HepG2 (cell line): ENCODE data around the gene DYNC1LI1. TPM values are rescaled to one million over a fixed set of nuclear protein-coding genes. Genes with fewer than 3 reads are reported as not detected.

Source experiments
- ATF2 ChIP-seq: sonication (generic); formaldehyde crosslinking; IDR thresholded peaks from 2 replicates; pipeline ENCODE4 v1.4.0; 2020; ENCODE audit warnings: missing genetic modification reagents
- DNMT1 ChIP-seq: sonication (generic); formaldehyde crosslinking; IDR thresholded peaks from 2 replicates; pipeline ENCODE4 v1.5.1; 2020; ENCODE audit warnings: mild to moderate bottlenecking, missing genetic modification reagents
- HCFC1 ChIP-seq: fragments of 150-350 bp; IDR thresholded peaks from 2 replicates; pipeline ENCODE4 v1.6.1; 2014; ENCODE audit warnings: low read depth, low read length
- HNRNPH1 ChIP-seq: fragments of 200-400 bp; formaldehyde crosslinking; optimal IDR thresholded peaks from 2 replicates; pipeline ENCODE3; 2017; ENCODE audit warnings: mild to moderate bottlenecking, low read depth, low read length
- KDM3A ChIP-seq: IDR thresholded peaks from 2 replicates; pipeline ENCODE4 v1.6.1; 2018; ENCODE audit warnings: low read depth, missing compliant biosample characterization
- NFE2L2 ChIP-seq: fragments of 150-350 bp; IDR thresholded peaks from 2 replicates; pipeline ENCODE4 v1.6.1; 2014; ENCODE audit warnings: low read length
- RBAK ChIP-seq: sonication (generic); formaldehyde crosslinking; IDR thresholded peaks from 2 replicates; pipeline ENCODE4 v1.5.1; 2020; ENCODE audit warnings: mild to moderate bottlenecking, missing genetic modification reagents
- SAP130 ChIP-seq: IDR thresholded peaks from 2 replicates; pipeline ENCODE4 v1.6.1; 2016; ENCODE audit warnings: low read depth
- ZBTB20 ChIP-seq: sonication (generic); formaldehyde crosslinking; IDR thresholded peaks from 2 replicates; pipeline ENCODE4 v1.8.1; 2023; ENCODE audit warnings: missing genetic modification reagents, low read depth, mild to moderate bottlenecking, borderline replicate concordance
- ZBTB33 ChIP-seq: sonication (generic); formaldehyde crosslinking; IDR thresholded peaks from 2 replicates; pipeline ENCODE4 v1.4.0; 2020; ENCODE audit warnings: missing genetic modification reagents
- ZBTB49 ChIP-seq: sonication (generic); formaldehyde crosslinking; IDR thresholded peaks from 2 replicates; pipeline ENCODE4 v1.4.0; 2020; ENCODE audit warnings: missing genetic modification reagents, borderline replicate concordance
- ZNF350 ChIP-seq: sonication (generic); formaldehyde crosslinking; IDR thresholded peaks from 2 replicates; pipeline ENCODE4 v1.4.0; 2020; ENCODE audit warnings: mild to moderate bottlenecking, low read depth, missing genetic modification reagents, borderline replicate concordance
- ZNF484 ChIP-seq: sonication (generic); formaldehyde crosslinking; IDR thresholded peaks from 2 replicates; pipeline ENCODE4 v1.5.1; 2020; ENCODE audit warnings: mild to moderate bottlenecking, low read depth, missing genetic modification reagents, borderline replicate concordance
- ZNF512 ChIP-seq: sonication (generic); formaldehyde crosslinking; IDR thresholded peaks from 2 replicates; pipeline ENCODE4 v1.4.0; 2020; ENCODE audit warnings: mild to moderate bottlenecking, missing genetic modification reagents
- ZNF678 ChIP-seq: sonication (generic); formaldehyde crosslinking; IDR thresholded peaks from 2 replicates; pipeline ENCODE4 v1.4.0; 2020; ENCODE audit warnings: mild to moderate bottlenecking, missing genetic modification reagents
- ZNF709 ChIP-seq: sonication (generic); formaldehyde crosslinking; IDR thresholded peaks from 2 replicates; pipeline ENCODE4 v1.5.0; 2020; ENCODE audit warnings: mild to moderate bottlenecking, missing genetic modification reagents
- ZNF749 ChIP-seq: sonication (generic); formaldehyde crosslinking; IDR thresholded peaks from 2 replicates; pipeline ENCODE4 v1.8.0; 2022; ENCODE audit warnings: mild to moderate bottlenecking, missing genetic modification reagents, moderate library complexity, borderline replicate concordance
- ZNF772 ChIP-seq: sonication (generic); formaldehyde crosslinking; IDR thresholded peaks from 2 replicates; pipeline ENCODE4 v1.5.0; 2020; ENCODE audit warnings: mild to moderate bottlenecking, missing genetic modification reagents
- polyA plus RNA-seq, 8 experiments: library from polyadenylated mRNA; depleted of rRNA in 3 of 8; stranded (reverse) in 7 of 8; unstranded in 1 of 8; fragments of >200 nt; fragmentation: Illumina TruSeq in 4 of 8; extraction: Trizol in 4 of 8; gene quantifications; 2 replicates each; pipeline versions ENCODE4 v1.2.1 to v1.2.3, GENCODE V29; 2011 to 2016; ENCODE audit warnings: low read depth in 4 of 8, missing spikeins in 1 of 8, mixed read lengths in 1 of 8; ENCODE audit not compliant: insufficient read depth in 1 of 8
- total RNA-seq, 5 experiments: library from RNA; depleted of rRNA; stranded (reverse); fragments of >200 nt; fragmentation: Illumina TruSeq; extraction: Trizol; gene quantifications; 2 replicates each; pipeline ENCODE4 v1.2.3, GENCODE V29; 2016; ENCODE audit warnings: low read depth in 1 of 5
- TF ChIP-seq, protein P1 (sequence below): sonication (generic); formaldehyde crosslinking; IDR thresholded peaks from 2 replicates; pipeline ENCODE4 v1.8.1; 2023; ENCODE audit warnings: mild to moderate bottlenecking, missing genetic modification reagents
- TF ChIP-seq, protein P2 (sequence below): IDR thresholded peaks from 2 replicates; pipeline ENCODE4 v1.6.1; 2016; ENCODE audit warnings: missing compliant biosample characterization, missing genetic modification reagents, borderline replicate concordance

The DYNC1LI1 gene
- total and polyA plus RNA-seq, 2 of the 13 experiments (the other 11 are each of a cell fraction or from before 2014, with no cell fraction given), result 13.4 to 37.1 TPM

GRCh38 chr3:32569540-32570420 lies 878 bp downstream of the DYNC1LI1 start (continued):
- TF ChIP-seq ZBTB33 (CRISPR knock-in tag) (no peak), ZNF749 (CRISPR knock-in tag) (no peak), ZNF350 (CRISPR knock-in tag) (no peak; the same call in none of the 2 replicates), ZBTB49 (no peak), HCFC1 (no peak), HNRNPH1 (no peak), ZNF484 (no peak), DNMT1 (CRISPR knock-in tag) (no peak), ATF2 (CRISPR knock-in tag) (no peak), RBAK (CRISPR knock-in tag) (no peak), ZNF512 (CRISPR knock-in tag) (no peak), KDM3A (CRISPR knock-in tag) (no peak), ZNF772 (CRISPR knock-in tag) (no peak), SAP130 (CRISPR knock-in tag) (peak; percentile 47; the same call in 1 of the 2 replicates), ZNF678 (CRISPR knock-in tag) (no peak), NFE2L2 (no peak), ZBTB20 (CRISPR knock-in tag) (no peak), ZNF709 (CRISPR knock-in tag) (no peak)
- TF ChIP-seq, protein P1, sequence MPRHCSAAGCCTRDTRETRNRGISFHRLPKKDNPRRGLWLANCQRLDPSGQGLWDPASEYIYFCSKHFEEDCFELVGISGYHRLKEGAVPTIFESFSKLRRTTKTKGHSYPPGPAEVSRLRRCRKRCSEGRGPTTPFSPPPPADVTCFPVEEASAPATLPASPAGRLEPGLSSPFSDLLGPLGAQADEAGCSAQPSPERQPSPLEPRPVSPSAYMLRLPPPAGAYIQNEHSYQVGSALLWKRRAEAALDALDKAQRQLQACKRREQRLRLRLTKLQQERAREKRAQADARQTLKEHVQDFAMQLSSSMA (CRISPR knock-in tag), result no peak
- TF ChIP-seq, protein P2, sequence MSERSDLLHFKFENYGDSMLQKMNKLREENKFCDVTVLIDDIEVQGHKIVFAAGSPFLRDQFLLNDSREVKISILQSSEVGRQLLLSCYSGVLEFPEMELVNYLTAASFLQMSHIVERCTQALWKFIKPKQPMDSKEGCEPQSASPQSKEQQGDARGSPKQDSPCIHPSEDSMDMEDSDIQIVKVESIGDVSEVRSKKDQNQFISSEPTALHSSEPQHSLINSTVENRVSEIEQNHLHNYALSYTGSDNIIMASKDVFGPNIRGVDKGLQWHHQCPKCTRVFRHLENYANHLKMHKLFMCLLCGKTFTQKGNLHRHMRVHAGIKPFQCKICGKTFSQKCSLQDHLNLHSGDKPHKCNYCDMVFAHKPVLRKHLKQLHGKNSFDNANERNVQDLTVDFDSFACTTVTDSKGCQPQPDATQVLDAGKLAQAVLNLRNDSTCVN (CRISPR knock-in tag), result no peak
